NOMO-1 treated with DMSO at 0.1 percent for 48 hours (cell line): ENCODE results near the gene AKAP12.
A peak's percentile ranks its signal among the peaks of the same experiment; 100 is the strongest.
"Not testable (repeated sequence)": the region's sequence is repeated elsewhere in the genome, so short reads cannot be mapped to it uniquely, and the experiment has no call there.

Experiments used
- DNase-seq: peaks from one replicate; lab custom pipeline; 2025; ENCODE audit not compliant: unreplicated experiment; lab: John Stamatoyannopoulos, UW

Gene AKAP12

GRCh38 chr6:151375833-151376232 is 136.1 kb downstream of the AKAP12 start:
- no peak for DNase-seq

GRCh38 chr6:151376440-151376839 is 136.7 kb downstream of the AKAP12 start:
- DNase-seq = no peak

- no peak for DNase-seq
Measured at GRCh38 chr6:151377095-151377494, 137.3 kb downstream of the AKAP12 start.

DNA sequence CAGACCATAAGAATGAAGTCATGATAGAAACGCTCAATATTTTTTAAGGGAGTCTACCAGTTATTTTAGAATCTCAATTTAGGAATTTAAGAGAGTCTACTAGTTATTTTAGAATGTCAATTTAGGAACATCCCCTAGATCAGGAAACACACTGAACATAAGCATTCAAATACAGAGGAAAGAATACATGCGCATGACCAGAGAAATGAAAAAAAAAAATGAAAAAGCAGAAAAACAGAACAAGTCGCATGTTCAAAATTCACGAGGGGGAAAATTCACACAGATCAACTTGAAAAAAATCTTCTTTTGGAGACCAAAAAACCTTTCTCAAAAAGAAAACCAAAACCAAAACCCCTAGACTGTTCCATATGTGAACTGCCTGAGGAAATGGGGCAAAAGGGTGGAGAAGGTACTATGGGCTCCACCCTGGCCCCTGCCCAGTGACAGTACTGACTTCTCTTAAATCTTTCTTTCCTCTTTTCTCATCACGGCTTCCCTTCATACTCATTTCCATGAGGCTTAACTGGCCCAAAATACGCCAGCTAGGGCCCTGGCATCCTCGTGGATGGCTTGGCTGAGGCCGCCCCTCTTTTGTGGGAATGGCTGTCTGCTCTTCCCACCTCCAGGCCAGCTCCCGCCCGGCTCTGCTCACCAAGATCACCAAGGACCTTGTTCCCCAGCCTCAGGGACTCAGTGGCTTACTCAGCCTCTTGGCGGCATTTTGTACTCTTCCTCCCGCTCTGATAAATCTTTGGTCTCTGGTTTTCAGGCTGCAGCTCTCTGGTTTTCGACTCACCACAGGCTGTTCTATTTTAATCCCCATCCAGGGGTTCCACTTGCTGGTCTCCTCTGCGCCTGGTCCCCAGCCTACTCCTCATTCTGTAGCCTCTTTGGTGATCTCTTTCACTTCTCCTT is 140.4 kb downstream of the AKAP12 start:
- DNase-seq = peak; percentile 68

DNA sequence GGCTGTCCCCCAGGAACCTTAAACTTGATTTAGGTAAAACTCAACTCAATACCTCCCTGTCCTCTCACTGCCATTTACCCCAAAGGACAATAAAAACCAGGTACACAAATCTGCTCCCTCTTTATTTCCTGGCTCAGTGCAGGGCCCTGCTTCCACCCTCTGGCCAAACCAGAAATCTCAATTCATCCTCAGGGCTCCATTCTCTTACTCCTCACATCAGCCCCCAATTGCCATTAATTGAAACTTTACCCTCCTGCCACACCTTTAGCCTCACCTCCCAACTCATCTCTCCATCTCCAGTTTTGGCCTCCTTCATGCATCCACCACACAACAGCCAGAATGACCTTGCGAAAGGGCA is 141.1 kb downstream of the AKAP12 start:
- DNase-seq = no peak

DNA sequence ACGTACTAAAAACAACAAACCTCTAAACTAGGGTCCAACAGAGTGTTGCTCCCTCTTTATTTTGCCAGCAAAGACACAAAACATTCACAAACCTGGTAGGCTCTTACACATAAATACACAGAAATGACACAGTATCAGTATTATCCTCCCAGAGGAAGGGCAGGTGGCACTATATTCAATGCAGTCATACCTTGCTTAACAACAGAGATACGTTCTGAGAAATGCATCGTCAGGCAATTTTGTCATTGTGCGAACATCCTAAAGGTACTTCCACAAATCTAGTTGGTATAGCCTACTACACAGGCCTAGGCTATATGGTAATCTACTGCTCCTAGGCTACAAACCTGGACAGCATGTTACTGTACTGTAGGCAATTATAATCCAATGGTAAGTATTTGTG is 142.0 kb downstream of the AKAP12 start:
- DNase-seq = no peak

DNA sequence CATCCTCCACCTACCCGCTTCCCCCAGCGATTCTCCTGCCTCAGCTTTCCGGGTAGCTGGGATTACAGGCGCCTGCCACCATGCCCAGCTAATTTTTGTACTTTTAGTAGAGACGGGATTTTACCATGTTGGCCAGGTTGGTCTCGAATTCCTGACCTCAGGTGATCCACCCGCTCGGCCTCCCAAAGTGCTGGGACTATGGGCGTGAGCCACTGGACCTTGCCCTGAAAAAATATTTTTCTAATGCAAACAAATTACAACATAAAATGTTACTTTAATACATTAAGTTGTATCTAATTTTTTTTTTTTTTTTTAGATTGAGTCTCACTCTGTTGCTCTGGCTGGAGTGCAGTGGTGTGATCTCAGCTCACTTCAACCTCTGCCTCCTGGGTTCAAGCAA is 142.9 kb downstream of the AKAP12 start:
- not testable (repeated sequence) for DNase-seq

- DNase-seq = no peak
Measured at GRCh38 chr6:151384151-151384550, 144.4 kb downstream of the AKAP12 start.

GRCh38 chr6:151385177-151385576 is 145.4 kb downstream of the AKAP12 start:
- no peak for DNase-seq

DNA sequence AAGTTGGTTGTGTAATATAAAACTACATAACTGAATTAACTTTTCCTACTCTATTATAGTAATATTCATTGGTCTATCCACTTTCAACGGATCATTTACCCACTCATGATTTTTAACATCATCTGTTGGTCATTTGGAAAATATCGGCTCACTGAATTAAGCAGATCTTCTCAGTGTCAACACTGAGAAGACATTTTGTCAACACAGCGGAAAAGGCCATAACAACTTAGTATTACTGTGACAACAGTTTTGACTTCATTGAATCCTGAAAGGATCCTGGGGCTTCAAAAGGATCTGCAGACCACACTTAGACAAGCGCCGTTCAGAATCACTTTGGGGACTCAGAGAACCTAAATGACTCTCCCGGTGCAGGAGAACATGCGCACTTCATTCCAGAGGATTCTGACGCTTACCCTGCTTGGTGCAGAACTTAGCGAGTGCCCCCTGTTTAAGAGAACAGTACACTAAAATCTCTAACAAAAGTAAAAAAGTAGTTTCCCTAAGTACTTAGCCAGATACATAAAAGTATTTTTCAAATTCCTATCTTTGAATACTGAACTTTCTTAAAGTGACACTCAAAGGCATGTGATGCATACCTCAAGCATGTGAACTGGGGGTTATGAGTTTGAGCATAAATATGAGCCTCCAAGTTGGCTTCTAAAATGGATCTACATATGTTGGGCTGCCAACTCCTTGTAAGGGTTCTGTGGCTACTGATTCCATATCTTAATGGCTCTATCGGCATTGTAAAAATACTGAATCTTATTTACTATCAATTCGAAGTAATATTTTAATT is 147.6 kb downstream of the AKAP12 start:
- no peak for DNase-seq

DNA sequence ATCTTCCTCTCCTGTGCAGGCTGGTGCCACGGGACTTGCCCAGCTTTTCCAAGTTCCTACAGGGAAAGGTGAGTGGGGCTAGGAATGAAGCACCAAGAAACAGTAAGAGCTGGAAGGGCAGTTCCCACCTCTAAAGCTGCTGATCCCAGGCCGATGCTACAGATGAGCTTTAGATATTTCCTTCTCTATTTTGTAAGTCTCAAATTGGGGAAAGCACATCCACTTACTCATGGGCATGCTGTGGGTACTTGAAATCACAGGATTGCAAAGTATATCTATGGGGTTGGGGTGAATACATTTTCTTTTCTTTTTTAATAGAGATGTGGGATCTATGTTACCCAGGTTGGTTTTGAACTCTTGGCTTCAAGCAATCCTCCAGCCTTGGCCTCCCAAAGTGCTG is 148.5 kb downstream of the AKAP12 start:
- DNase-seq = no peak

GRCh38 chr6:151388997-151389617 is 149.3 kb downstream of the AKAP12 start:
- DNase-seq = no peak

GRCh38 chr6:151389618-151390275 is 150.0 kb downstream of the AKAP12 start:
- peak; percentile 96 for DNase-seq

- peak; percentile 96 for DNase-seq
Measured at GRCh38 chr6:151390276-151390850, 150.6 kb downstream of the AKAP12 start.

- no peak for DNase-seq
Measured at GRCh38 chr6:151390851-151391470, 151.2 kb downstream of the AKAP12 start.

GRCh38 chr6:151391471-151392413 is 152.0 kb downstream of the AKAP12 start, which contains the start of gene ZBTB2:
Gene ZBTB2, minus strand, starts transcription at chr6:151391559. Its CDS starts 17,922 bp downstream, at chr6:151373637.
- peak; percentile 57 for DNase-seq

- no peak for DNase-seq
Measured at GRCh38 chr6:151392427-151392826, 152.7 kb downstream of the AKAP12 start.

DNA sequence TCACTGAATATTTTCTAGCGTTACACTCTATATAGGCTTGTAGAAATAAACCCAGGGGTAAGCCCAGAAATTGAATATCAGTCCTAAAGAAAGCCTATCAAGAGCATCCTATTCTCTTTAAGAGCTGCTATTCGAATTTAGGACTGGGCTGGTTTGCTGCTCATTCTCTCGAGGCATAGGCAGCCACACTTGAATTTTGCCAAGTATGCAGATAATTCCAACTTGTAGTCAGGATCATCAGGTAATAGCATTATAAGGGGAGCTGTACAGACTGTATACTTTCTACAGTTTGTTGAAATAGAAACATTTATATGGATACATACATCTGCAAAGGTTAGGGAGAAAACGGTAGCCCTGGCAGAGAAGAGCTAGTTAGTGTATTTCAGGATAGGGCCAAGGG is 153.6 kb downstream of the AKAP12 start:
- no peak for DNase-seq

- no peak for DNase-seq
Measured at GRCh38 chr6:151399679-151400078, 159.9 kb downstream of the AKAP12 start.
